Measurements from ENCODE around the gene ZCCHC24. TPM values are rescaled to one million over a fixed set of nuclear protein-coding genes. Genes with fewer than 3 reads are reported as not detected.

Gene ZCCHC24
- total and polyA plus RNA-seq, 2 donors (not counting 3 experiments of a cell fraction or from before 2014, with no cell fraction given) = 5.2 to 8.4 TPM

DNA sequence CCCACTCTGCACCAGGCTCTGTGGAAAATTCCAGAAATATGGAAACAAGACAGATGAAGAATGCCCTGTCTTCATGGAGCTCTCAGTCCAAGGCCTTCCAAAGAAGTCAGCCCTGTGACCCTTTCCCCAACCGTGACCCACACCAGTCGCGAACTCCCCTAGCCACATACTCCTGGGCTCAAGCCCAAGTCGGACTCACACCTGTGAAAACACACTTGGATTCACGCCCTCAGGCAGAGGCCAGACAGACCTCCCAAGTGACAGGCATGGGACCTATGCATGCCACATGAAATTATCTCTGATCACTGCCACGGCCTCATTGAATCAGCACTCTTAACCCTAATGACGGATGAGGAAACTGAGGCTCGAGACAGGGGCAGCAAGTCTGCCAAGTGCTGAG, 42.5 kb downstream of the ZCCHC24 start:
- no peaks in the 10 kb centered on the region for H3K9me3 ChIP-seq (replicated peaks; ENCODE audit: control insufficient read depth, insufficient read depth, low read length)
- H4K20me1 ChIP-seq (replicated peaks; ENCODE audit: control insufficient read depth, extremely low read depth, insufficient read depth, low read length) = no peaks in the 10 kb centered on the region
- no peak overlapping the region for H3K4me2 ChIP-seq (ENCODE audit: insufficient read depth, low read length)
- no peak overlapping the region for H3K27ac ChIP-seq (ENCODE audit: insufficient read depth, low read depth, low read length)
- intact Hi-C loops (cut with micrococcal nuclease) (loop anchor here (1.0 to 5.0 kb wide), 2 partner anchors 41 to 56 kb away; partner anchors contain the start of gene PPIF), dilution Hi-C loops (cut with MboI; ENCODE audit: extremely low pct_ligation_motif_present, low sequenced_read_pairs) (no loop called here)
- POLR2A ChIA-PET = no interaction called here
- DNase-seq (ENCODE audit: low read depth, low spot score) (no peak), FAIRE-seq (no peak)
- no peaks in the 10 kb centered on the region for H3K9me1 ChIP-seq (replicated peaks; ENCODE audit: control insufficient read depth, extremely low read depth, insufficient read depth, low read length)
- TF ChIP-seq FOS (IDR thresholded peaks at IDR 0.05; ENCODE audit: borderline replicate concordance, insufficient read depth, low read length) (no peak), EZH2 (IDR thresholded peaks at IDR 0.05; ENCODE audit: borderline replicate concordance, low read depth, low read length, severe bottlenecking) (no peak), MYC (IDR thresholded peaks at IDR 0.05; ENCODE audit: low read depth, low read length) (no peak), JUN (IDR thresholded peaks at IDR 0.05; ENCODE audit: borderline replicate concordance, insufficient read depth, insufficient read length, low read depth) (no peak), POLR2A (IDR thresholded peaks at IDR 0.05; ENCODE audit: low read depth, low read length) (no peak), GATA2 (IDR thresholded peaks at IDR 0.05; ENCODE audit: insufficient read depth, insufficient read length, low read depth, low read length) (no peak), POLR2AphosphoS5 (IDR thresholded peaks at IDR 0.05; ENCODE audit: insufficient read depth, low read depth, low read length) (no peak)
- TF ChIP-seq, protein P1, sequence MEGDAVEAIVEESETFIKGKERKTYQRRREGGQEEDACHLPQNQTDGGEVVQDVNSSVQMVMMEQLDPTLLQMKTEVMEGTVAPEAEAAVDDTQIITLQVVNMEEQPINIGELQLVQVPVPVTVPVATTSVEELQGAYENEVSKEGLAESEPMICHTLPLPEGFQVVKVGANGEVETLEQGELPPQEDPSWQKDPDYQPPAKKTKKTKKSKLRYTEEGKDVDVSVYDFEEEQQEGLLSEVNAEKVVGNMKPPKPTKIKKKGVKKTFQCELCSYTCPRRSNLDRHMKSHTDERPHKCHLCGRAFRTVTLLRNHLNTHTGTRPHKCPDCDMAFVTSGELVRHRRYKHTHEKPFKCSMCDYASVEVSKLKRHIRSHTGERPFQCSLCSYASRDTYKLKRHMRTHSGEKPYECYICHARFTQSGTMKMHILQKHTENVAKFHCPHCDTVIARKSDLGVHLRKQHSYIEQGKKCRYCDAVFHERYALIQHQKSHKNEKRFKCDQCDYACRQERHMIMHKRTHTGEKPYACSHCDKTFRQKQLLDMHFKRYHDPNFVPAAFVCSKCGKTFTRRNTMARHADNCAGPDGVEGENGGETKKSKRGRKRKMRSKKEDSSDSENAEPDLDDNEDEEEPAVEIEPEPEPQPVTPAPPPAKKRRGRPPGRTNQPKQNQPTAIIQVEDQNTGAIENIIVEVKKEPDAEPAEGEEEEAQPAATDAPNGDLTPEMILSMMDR (IDR thresholded peaks at IDR 0.05; ENCODE audit: extremely low read depth in 1 of 2, insufficient read depth in 1 of 2, low read depth in 1 of 2, low read length in 2 of 2) = no peak
- TF ChIP-seq, protein P2, sequence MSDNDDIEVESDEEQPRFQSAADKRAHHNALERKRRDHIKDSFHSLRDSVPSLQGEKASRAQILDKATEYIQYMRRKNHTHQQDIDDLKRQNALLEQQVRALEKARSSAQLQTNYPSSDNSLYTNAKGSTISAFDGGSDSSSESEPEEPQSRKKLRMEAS (IDR thresholded peaks at IDR 0.05; ENCODE audit: insufficient read depth, insufficient read length) = no peak
- H3K79me2 ChIP-seq (ENCODE audit: control insufficient read depth, insufficient read depth, low read length) = no peaks in the 10 kb centered on the region
- peaks cover 26% of the 10 kb centered on the region for H3K4me1 ChIP-seq (ENCODE audit: control insufficient read depth, extremely low read depth, insufficient read depth, low read length)
- H3K27me3 ChIP-seq (ENCODE audit: control insufficient read depth in 2 of 2, insufficient read depth in 2 of 2, low read length in 2 of 2) = no peaks in the 10 kb centered on the region
- H2AFZ ChIP-seq (ENCODE audit: low read depth, low read length) = peak overlapping the region; percentile 63
- BruUV-seq (replicated peaks) = no TSS peak
- CTCF ChIA-PET = interaction anchor here (1.5 kb wide), 1 partner anchor 28 kb away, joined by 9 read pairs; no protein-coding TSS in a partner anchor
- H3K36me3 ChIP-seq (ENCODE audit: control insufficient read depth in 2 of 2, extremely low read depth in 1 of 2, insufficient read depth in 2 of 2, low read length in 2 of 2) = no peaks in the 10 kb centered on the region
- H3K9ac ChIP-seq (replicated peaks; ENCODE audit: extremely low read depth, insufficient read depth, low read length) = no peak overlapping the region
- H3K4me3 ChIP-seq (replicated peaks in 1 of 3; ENCODE audit: insufficient read depth in 1 of 3, low read depth in 1 of 3, low read length in 3 of 3) = no peak overlapping the region

All from endothelial cell of umbilical vein (primary cell).